GM21619 (cell line): Measurements from ENCODE around the gene MICAL1.

Source experiments
- ATAC-seq: cut with Tn5 transposase; IDR thresholded peaks from one replicate; pipeline ENCODE4 v1.9.1; 2021; ENCODE audit not compliant: unreplicated experiment

Gene MICAL1

DNA sequence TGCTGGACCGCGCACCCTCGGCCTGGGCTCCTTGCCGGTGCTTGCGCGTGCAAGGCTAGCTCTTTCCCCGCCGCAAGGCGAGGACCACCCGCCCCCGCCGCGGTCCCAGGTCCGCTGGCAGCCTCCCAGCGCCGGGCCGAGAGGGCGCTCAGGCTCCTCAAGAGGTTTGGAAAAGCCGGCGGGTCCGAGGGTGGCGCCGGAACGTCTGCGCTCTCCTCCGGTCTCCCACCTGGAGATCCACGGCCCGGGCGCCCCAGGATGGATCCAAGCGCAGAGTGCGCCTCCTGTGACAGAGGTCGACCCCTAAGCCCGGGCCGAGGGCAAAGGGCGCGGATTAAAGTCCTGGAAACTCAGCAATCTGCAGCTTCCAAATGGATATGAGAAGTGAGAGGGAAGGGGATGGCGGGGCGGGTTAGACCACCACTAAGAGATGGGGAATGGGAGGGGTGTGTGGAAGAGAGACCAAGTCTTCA, 575 bp upstream of the MICAL1 start:
- peak; percentile 2 for ATAC-seq

DNA sequence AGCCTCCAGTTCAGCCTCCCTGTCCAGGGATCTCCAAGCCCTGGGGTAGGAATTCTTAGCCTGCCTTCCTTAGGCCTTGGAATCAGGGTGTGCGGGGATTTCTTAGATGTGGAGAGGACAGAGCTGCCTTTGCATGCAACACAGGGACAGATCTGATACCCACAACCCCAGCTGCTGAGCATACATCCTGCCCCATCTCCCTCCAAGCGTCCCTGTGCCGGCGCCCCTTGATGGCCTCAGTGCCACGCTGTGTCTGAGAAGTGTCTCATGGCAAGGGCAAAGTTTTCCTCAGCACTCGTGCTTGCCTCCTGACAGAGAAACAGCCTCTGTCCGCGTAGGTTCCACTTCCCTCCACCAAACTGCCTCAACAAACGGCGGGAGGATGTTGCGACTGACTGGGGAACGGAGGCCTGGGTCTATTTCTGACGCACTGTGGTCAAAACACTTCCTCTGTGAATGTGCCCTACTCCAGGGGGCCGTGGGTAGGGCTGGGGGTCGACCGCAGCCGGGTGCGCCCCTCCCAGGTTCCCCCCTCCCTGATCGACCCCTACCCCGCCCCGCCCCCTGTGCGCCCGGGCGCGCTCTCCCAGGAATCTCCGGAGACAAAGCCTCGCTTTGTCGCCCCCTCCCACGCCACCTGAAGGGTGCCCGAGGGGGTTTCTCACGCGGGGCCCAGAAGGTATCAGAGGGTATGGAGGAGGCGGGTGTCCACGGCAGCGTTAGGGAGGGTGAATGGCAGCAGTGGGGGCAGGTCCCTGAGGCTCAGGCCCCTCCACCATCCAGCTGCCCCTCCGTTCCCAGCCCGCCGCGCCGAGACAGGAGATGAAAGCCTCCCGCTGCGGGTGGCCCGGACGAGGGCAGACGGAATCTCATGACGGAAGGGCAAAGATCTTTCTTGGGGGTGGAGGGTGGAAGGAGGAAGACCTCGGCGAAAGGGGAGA, 806 bp downstream of the MICAL1 start:
- peak; percentile 31 for ATAC-seq

DNA sequence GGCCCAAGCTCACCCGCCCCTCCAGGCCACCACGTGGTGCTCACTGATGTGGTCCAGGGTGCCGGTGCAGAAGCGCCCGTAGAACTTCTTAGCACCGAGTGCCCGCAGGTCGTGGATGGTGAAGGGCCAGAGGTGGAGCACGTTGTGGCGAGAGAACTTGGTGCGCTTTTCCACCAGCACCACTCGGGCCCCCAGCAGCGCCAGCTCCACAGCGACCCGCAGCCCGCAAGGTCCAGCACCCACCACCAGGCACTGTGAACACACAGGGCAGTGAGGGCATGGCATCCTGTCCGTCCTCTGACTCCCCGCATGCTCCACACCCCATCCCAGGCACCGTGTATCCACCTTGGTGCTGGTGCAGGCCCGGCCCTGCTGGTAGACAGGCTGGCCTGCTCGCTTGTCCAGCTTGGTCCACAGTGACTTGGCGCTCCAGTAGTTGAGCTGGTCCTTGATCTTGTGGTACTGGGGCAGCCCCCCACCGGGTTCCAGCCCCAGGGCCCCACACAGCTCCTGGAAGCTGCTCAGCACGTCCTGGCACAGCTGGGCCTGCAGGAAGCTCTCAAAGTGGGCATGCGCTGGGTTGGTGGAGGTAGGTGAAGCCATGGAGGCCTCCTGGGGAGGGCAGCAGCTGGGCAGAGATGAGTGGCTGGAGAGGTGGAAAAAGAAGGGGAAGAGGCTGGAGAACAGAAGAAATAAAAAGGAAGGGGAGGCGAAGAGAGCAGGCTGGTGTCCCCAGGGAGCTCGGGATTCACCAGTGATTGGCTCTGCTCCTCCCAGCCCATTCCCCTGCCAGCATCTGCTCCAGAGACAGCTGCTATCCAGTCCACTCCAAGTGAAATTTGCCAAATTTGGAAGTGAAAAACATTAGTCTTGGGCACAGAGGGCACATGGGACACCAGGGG, 1.7 kb downstream of the MICAL1 start:
- no peak for ATAC-seq

DNA sequence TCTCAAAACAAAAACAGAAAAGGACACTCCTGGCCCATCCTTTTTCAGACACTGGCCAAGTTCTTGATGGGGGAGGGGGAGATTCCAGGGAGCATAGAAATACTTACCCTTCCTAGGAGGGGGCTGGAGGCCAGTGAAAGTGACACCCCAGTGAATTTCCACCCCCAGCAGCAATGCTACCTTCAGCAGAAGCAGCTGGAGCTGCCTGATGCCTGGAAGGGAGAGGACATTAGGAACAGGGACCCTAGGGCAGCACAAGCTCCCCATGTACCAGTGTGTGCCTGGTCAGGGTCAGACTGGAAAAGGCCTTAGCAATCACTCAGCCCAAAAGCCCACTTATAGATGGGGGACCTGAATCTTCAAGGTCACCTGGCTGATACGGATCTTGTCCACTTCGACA, 2.4 kb downstream of the MICAL1 start:
- no peak for ATAC-seq

DNA sequence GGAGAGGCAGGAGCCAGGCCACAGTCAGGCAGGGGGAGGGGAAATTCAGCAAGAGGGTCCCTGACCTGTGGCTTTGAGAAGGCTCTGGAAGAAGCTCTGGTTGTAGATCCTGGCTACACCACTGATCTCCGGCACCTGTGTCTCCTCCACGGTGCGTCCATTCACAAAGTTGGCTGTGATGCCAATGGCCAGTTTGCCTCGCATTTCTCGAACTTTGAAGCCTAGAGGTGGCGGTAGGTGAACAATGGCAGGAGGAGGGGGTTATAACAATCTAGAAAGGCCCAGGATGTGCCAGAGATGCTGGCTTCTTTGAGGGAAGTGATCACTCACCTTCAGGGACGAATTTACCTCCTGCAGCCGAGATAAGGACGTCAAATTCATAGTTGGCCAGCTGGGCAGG, 3.4 kb downstream of the MICAL1 start:
- no peak for ATAC-seq

DNA sequence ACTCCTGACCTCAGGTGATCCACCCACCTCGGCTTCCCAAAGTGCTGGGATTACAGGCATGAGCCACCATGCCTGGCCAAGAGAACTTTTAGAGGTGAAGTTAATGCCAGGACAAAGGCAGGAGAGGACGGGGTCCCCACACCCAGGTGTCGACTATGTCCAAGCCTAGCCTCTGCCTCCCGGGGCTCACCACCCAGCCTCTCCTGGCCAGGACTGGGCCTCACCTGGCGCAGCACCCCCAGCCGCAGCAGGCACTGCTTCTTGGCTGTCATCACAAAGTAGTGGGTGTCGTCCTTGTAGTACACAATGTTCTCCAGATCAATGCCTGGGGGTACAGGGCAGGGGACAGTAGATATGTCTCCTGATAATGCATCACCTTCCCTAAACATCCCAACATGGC, 4.2 kb downstream of the MICAL1 start:
- no peak for ATAC-seq

DNA sequence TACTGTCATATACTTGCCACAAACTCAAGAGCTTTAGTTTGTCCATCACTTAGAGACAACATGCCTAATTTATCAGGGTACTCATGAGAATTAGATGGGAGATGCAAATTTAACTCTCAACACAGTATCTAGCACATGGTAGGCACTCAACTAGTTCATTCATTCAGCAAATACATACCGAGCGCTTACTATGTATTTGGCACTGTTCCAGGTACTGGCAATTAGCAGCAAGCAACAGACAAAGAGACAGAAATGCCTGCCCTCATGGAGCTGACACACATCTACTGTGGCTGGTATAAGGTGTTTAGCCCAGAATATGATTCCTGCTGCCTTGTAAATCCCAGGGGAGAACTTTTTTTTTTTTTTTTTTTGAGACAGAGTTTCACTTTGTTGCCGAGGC, 4.8 kb downstream of the MICAL1 start:
- ATAC-seq = no peak

DNA sequence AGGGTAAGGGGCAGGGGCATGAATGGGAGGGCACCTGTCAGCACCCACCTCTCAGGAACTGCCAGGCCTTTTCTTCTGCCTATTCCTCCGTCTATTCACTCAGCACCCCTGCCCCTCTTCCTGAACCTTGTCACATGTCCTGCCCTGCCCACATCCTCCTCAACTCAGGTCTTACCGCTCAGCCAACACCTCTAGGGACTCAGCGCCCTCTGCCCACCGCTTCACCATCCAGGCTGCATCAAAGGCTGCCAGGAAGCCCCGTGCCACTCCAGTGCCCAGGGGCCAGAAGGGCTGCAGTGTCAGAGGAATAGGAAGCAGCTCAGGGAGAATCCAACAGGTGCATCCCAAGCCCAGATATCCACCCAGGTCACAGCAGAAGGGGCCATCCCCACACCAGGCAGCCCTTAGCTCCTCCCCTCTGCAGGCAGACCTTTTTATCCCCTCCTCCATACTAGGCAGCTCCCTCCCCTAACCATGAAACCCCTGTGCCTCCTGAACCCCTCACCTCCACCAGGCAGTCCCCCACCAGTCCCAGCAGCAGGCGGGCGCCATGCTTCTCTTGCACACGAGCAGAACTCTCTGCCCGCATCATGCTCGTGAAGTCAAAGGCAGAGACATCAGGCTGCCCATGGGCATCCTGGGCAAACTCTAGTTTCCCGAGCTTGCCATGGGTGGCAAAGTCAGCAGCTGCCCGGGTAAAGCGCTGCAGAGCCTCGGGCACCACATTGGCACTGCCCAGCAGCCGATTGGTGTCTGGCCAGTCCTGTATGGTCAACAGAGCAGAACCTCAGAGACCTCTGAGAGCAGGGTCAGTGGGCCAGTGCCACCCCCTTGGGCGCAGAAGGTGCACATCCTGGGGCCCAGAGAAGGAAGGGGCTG, 5.5 kb downstream of the MICAL1 start:
- ATAC-seq = no peak

DNA sequence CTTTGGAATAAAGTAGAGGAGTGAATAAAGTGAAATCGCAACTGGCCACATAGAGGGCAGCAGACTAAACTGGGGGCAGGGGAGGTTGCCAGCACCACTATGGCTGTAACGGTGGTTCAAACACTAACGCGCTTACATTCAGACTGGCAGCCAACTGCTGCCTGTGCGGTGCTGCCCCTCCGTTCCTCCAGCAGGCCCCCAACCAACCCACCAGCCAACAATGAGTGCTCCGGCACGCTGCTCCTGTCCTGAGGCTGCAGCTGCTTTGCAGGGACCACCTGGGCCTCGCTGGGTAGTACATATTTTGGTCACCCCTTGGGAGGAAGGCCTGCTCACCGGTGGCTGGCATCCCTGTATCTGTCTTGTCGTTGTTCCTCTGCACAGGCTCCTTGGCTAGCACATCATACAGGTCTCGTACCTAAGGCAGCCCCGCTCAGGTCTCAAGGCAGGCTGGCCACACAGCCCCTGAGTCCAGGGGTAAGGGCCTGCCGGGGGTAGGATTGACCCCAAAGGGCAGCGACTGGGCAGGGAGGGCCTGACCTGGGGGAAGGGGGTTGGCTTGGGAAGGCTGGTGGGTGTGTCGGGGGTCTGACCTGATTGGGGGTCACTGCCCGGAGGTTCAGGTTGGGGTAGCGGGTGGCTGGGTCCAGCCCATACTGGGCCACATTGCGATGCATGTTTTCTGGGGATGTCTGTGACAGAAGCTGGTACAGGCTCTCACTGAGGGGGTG, 6.3 kb downstream of the MICAL1 start:
- ATAC-seq = no peak

DNA sequence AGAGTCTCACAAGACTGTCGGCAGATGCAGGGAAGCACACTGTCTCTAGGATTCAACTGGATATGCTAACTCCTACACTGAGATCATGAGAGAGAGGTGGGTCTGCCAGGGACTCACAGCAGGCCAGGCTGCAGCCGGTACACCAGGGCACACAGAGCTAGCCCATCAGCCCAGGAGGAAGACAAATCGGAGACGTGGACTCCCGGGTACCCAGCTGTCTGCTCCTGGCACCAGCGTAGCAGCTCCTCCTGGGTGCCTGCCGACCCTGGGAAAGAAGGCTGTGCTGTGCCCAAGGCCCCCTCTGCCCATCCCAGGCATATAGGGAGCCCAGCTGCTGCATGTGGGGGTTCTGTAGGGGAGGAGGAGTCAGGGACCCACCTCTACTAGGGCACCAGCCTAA, 7.0 kb downstream of the MICAL1 start:
- ATAC-seq = no peak

DNA sequence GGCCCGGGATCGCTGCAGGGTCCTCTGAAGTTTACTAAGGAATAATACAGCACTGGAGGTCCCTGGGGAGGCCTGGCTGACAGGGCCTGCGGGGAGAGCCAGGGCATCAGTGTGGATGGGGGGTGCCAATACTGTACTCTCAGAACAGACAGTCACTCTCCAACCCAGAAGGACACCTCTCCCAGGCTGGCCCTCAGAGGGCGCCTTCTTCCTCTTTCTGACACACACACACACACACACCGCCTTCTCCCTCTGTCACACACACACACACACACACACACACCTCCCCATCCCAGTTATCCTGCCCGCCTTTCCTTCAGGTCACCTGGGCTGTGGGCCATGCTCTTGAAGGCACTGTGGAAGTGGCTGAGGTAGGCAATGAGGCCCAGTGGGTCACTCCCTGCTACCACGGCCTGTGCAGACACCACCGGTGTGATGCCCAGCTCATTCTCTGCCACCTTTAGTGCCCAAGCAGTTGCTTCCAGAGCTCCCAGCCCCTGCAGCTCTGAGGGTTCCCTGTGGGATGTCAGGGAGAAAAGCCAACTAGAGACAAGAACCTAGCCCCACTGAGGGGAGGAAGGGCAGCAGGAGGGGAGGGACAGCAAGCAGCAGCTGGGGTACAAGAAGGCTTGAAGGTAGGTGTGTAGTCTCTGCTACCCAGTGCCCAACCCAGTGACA, 7.6 kb downstream of the MICAL1 start:
- ATAC-seq = no peak

DNA sequence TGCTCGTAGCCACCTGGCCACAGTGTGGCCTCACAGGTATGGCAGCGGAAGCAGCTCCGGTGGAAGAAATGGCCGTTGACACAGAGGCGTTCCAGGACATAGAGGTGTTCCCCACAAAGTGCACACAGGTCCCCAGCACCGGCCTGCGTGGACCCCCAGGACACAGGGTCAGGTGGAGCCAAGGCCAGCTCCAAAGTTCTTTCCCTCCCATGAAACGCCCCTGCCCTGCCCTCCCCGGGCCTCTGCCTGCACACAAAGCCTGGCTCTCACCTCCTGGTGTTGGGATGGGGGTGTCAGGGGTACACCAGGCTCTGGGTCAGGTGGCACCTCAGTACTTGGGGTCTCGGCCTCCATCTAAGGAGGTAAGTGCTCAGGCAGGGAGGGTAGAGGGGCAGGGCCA, 8.5 kb downstream of the MICAL1 start:
- ATAC-seq = no peak

DNA sequence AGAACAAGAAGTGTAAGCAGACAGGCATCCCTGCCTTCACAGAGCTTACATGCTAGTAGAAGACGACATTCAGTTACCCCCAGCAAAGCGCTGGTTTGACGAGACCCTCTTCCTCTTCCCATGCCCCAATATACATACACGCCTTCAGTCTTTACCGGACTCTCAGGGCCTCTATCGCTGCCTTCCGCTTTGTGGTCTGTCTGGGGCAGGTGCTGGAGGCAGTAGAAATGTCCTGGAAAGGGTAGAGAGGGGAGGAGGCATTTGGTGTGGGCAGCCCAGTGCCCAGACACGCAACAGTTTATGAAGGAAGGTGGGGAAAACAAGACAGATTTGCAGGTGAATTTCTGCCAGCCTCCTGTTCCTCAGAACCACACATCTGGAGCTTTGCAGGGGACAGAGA, 9.0 kb downstream of the MICAL1 start:
- ATAC-seq = no peak

DNA sequence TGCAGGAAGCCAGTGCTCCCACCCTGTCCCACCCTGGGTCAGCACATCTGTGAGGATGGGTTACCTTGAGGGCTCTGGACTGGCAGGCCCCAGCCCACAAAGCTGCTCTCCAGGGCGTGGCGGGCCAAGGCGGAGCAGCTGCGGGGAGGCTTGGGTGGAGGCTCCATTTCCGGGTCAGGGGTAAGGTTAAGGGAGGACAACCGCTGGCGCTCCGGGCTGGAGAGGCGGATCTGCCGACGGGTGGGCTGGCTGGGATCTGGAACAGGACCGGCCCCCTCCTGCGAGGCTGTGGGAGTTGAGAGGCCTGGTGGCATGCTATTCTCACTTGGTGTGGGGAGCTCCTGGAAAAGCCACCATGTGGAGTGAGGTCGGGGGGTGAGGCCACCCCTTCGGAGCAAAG, 9.5 kb downstream of the MICAL1 start:
- ATAC-seq = no peak

DNA sequence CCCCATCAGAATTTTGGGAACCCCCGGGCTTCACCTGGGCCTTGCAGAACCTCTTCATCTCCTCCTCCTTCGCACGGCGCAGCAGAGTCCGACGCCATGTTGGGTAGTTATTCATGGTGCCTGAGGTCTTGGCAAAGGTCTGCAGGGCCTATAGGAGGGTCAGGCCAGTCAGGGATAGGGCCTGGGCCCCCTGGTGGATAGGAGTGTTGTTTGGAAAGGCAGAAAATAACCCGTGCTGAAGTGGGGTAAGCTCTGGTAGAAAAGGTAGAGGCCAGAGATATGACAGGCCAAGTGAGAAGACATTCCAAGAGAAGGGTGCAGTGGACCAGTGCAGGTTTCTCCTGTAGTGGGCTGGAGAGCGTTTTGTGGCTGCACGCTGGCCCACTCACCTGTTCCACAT, 10.2 kb downstream of the MICAL1 start:
- no peak for ATAC-seq

DNA sequence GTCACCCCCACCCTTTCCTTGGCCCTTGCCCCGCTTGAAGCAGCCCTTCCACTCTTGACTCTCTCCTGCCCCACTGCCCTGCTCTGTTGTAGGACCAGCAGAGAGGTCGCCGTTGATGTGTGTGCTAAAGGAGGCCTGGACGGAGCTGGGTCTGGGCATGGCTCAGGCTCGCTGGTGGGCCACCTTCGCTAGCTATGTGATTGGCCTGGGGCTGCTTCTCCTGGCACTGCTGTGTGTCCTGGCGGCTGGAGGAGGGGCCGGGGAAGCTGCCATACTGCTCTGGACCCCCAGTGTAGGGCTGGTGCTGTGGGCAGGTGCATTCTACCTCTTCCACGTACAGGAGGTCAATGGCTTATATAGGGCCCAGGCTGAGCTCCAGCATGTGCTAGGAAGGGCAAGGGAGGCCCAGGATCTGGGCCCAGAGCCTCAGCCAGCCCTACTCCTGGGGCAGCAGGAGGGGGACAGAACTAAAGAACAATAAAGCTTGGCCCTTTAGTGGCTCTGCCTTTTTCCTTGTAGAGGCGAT, 12.1 kb downstream of the MICAL1 start:
- no peak for ATAC-seq

DNA sequence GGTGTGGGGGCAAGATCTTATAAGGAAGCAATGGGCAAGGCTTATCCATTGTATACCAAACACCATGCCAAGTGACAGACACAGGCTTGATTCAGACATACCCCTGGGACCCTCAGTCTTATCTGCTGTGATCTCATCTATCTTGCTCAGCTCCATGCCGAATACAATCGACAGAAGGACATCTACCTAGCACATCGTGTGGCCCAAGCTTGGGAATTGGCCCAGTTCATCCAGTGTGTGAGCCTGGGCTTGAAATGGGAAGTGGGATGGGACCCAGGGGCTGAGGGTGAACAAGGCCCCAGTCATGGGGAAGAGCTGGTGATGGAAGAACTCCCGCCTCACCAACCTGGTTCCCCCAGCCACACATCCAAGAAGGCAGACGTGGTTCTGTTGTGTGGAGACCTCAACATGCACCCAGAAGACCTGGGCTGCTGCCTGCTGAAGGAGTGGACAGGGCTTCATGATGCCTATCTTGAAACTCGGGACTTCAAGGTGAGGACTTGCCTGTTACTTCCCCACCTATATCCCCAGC, 13.1 kb downstream of the MICAL1 start:
- no peak for ATAC-seq

DNA sequence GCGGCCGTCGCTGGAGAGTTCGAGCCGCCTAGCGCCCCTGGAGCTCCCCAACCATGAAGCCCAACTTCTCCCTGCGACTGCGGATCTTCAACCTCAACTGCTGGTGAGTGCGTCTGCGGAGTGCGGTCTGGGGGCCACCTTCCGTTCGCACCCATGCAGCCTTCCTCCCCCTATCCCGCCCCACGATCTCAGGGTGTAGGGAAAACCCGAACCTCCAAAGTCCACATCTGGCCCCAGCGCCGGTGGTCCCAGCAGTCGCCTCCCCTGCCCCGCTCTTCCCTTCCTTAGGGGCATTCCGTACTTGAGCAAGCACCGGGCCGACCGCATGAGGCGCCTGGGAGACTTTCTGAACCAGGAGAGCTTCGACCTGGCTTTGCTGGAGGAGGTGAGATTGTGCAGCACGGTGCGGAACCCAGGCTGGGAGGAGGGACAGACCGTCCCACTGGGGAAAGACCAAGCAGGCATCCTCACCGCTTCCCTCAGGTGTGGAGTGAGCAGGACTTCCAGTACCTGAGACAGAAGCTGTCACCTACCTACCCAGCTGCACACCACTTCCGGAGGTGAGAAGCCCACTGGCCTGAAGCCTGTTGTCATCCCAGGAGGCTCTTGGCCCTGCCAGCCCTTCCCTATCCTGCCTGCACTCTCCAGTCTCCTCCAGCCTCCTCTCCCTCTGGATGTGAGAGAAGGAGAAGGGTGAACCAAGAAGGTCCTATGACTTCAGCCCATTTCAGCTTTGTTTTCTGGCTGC, 14.3 kb downstream of the MICAL1 start:
- ATAC-seq = peak; percentile 17
